DMS 273 (cell line): Measurements from ENCODE around the gene FCMR.
A peak's percentile ranks its signal among the peaks of the same experiment; 100 is the strongest.
"Not testable (repeated sequence)": the region's sequence is repeated elsewhere in the genome, so short reads cannot be mapped to it uniquely, and the experiment has no call there.

Experiments
- DNase-seq: peaks from one replicate; lab custom pipeline; 2025; ENCODE audit not compliant: unreplicated experiment; lab: John Stamatoyannopoulos, UW

FCMR gene

GRCh38 chr1:206924592-206925105 is 2.9 kb upstream of the FCMR start:
- no peak for DNase-seq

- not testable (repeated sequence) for DNase-seq
Observed at GRCh38 chr1:206923961-206924557, 2.3 kb upstream of the FCMR start.

- DNase-seq = no peak
Observed at GRCh38 chr1:206923009-206923960, 1.5 kb upstream of the FCMR start.

- no peak for DNase-seq
Observed at GRCh38 chr1:206922524-206922923, 783 bp upstream of the FCMR start.

DNA sequence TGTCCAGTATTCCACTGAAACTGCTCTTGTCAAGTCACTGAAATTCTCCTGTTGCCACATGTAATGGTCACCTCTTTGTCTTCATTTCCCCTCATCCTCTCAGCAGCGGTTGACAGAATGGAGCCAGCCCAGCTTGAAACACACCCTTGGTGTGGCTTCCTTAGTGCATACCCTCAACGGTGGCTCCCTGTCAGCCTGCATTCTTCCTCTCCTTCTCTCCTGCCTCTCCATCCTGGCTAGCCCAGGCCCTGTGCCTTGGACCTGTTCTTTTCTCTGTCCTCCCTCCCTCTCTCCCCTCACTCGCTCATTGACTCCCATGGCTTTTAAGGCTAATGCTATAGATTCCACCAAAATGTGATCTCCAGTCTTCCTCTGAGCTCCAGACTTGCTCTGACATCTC is 3.7 kb downstream of the FCMR start:
- DNase-seq = no peak

- DNase-seq = no peak
Observed at GRCh38 chr1:206916000-206916709, 5.6 kb downstream of the FCMR start.

GRCh38 chr1:206915030-206915735 is 6.6 kb downstream of the FCMR start:
- DNase-seq = no peak

GRCh38 chr1:206913766-206914537 is 7.8 kb downstream of the FCMR start:
- DNase-seq = no peak

GRCh38 chr1:206912445-206913095 is 9.2 kb downstream of the FCMR start:
- peak; percentile 91 for DNase-seq

- peak; percentile 73 for DNase-seq
Observed at GRCh38 chr1:206911064-206911663, 10.6 kb downstream of the FCMR start.

- DNase-seq = no peak
Observed at GRCh38 chr1:206909883-206910318, 11.8 kb downstream of the FCMR start.

DNA sequence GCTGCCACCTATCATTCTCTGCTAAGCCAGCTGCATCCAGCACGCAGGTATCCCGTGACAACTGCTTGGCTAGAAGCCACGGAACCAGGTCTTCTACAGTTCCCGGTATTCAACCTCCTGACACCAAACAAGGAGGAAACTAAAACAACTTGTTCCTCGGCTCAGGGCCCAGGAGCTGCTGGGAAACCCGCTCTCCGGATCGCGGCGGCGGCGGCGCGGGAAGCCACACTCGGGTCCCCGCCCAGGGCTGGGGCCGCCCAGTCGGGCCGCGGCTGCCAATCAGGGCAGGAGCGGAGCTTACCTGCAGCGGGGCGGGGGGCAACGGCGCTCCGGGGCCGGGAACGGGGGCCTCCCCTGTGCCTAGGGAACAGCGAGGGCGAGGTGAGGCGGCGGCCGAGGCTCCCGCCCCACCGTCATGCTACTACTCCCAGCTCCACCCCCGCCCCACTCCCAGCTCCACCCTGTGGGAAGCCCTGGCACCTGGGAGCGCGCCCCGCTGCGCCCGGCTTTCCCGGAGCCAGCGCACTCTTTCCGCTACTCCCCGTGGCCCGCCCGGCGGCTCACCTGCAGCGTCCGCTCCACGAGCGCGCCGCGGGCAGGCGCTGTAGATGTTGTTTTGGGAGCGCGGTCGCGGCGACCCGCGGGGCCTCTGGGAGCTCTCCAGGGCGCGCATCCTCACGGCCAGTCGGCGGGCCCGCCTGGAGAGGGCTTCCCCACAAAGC is 12.4 kb downstream of the FCMR start:
- peak; percentile 70 for DNase-seq

GRCh38 chr1:206908038-206908437 is 13.7 kb downstream of the FCMR start:
- DNase-seq = no peak

DNA sequence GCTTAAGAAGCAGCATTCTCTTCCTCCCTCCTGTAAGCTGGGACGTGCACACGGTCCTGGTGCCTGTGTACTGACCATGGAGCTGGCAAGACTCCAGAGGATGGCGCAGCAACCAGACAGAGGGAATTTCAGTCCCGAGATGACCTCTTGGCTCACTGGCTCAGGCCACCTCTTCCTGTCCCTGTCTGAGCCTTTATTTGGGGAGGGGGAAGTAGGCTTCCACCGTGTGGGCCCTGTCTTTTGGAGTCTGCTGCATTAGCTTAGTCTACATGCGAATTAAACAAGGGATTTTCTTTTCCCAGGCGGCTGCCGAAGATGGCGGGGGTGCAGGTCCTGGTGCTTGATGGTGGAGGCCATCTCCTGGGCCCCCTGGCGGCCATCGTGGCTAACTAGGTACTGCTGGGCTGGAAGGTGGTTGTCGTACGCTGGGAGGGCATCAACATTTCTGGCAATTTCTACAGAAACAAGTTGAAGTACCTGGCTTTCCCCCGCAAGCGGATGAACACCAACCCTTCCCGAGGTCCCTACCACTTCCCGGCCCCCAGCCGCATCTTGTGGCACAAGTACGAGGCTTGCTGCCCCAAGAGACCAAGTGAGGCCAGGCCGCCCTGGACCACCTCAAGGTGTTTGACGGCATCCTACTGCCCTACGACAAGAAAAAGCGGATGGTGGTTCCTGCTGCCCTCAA is 14.3 kb downstream of the FCMR start:
- DNase-seq = peak; percentile 60

DNA sequence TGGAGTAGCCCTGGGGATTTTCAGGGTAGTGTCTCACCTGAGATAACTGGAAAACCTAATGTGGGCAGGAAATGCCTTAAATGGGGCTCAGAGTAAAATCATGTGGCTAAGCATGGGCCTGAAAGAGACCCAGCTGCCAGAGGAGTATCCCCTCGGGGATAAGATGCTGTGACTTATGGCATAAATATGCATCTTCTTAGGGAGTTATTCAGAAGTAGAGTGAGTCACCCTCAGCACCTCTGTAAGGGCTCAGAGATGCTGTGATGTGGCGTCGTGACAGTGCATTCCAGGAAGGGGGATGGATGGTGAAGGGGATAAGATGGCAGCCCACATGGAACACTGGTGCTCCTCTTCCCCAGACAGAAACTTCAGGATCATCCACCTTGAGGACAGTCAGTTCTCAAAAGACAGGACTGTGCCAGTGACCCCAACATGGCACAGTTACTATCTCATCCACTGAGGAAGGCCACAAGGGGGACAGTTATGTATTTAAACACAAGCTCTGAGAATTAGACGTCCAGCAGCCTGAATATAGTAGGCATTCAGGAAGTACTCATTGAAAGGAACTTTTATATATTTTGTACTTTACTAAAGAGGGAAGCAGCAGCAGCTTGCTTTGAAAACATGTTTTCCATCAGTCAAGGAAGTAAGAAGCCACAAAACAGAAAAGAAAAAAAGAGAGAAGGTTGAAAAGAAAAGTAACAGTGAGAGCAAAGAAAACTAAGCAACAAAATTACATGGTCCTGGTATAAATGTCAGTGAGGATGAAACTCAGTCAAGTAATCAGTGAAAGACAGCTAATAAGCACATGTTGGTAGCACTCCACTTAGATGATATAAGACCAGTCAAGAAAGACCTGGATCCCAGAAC is 16.2 kb downstream of the FCMR start:
- DNase-seq = no peak

DNA sequence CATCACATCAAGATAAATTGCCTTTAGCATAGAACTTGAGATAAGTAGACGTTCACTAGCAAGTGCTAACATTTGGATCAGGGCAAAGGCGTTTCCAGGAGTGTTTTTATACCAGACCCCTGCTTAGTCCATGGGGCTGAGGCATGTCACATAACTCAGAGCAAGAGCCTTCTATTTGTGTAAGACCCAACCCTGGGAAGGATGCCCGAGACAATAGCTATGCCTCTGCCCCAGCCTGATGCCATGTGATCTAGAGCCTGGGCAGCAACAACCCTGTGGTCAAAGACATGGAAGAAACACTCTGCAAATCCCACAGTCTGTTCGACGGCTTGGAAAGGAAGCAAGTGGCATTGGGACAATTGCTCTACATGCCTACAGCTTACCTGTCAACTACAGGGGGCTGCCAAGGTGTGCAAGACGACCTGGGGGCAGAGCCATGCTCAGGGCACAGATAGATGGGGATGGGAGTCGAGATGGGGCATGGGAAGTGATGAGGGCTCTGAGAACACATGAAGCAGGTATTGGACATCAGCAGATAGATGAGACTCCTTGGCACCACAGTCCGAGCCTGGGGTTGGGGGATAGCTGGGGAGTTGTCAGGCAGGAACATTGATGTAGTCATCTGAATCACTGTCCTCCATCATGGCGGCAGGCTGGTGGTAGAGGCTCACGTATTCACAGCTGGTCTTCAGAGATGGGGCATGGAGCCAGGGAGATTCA is 17.2 kb downstream of the FCMR start:
- no peak for DNase-seq
